Smooth muscle cell (in vitro differentiated cells): ENCODE measurements around the gene ANKRD55. TPM values are rescaled to one million over a fixed set of nuclear protein-coding genes. Genes with fewer than 3 reads are reported as not detected.
A peak's percentile ranks its signal among the peaks of the same experiment; 100 is the strongest.

Experiments
- DNase-seq: peaks from one replicate; lab custom pipeline; 2025; ENCODE audit not compliant: unreplicated experiment; lab: John Stamatoyannopoulos, UW
- H2AFZ ChIP-seq: fragments of 200-600 bp; sonication (generic); 2 replicates; pipeline ENCODE4 v1.6.0; 2016; ENCODE audit warnings: antibody characterized with exemption, low read depth, mild to moderate bottlenecking
- H3F3A ChIP-seq: fragments of 200-600 bp; sonication (generic); 2 replicates; pipeline ENCODE4 v1.6.0; 2017; ENCODE audit warnings: antibody characterized with exemption, low read depth
- H3K27ac ChIP-seq: fragments of 200-600 bp; sonication (generic); 2 replicates; pipeline ENCODE4 v1.5.1; 2016; ENCODE audit warnings: low read depth, mild to moderate bottlenecking
- H3K27me3 ChIP-seq: fragments of 200-600 bp; sonication (generic); 2 replicates; pipeline ENCODE4 v1.6.1; 2016; ENCODE audit warnings: low read depth, mild to moderate bottlenecking
- H3K36me3 ChIP-seq: fragments of 200-600 bp; sonication (generic); 2 replicates; pipeline ENCODE4 v1.5.1; 2016; ENCODE audit warnings: low read depth
- H3K4me1 ChIP-seq: fragments of 200-600 bp; sonication (generic); 2 replicates; pipeline ENCODE4 v1.5.1; 2016; ENCODE audit warnings: low read depth
- H3K4me2 ChIP-seq: fragments of 200-600 bp; sonication (generic); 2 replicates; pipeline ENCODE4 v1.6.0; 2016; ENCODE audit warnings: mild to moderate bottlenecking
- H3K4me3 ChIP-seq: fragments of 200-600 bp; sonication (generic); 2 replicates; pipeline ENCODE4 v1.5.1; 2016; ENCODE audit warnings: mild to moderate bottlenecking
- H3K79me2 ChIP-seq: fragments of 200-600 bp; sonication (generic); 2 replicates; pipeline ENCODE4 v1.6.0; 2016; ENCODE audit warnings: low read depth, mild to moderate bottlenecking
- H3K9ac ChIP-seq: fragments of 200-600 bp; sonication (generic); 2 replicates; pipeline ENCODE4 v1.6.0; 2016; ENCODE audit warnings: low read depth
- H3K9me3 ChIP-seq: fragments of 200-600 bp; sonication (generic); replicated peaks from 2 replicates; pipeline ENCODE4 v1.5.1; 2016; ENCODE audit warnings: low read depth
- H4K20me1 ChIP-seq: fragments of 200-600 bp; sonication (generic); 2 replicates; pipeline ENCODE4 v1.6.0; 2016; ENCODE audit warnings: low read depth
- CTCF ChIP-seq: fragments of 200-600 bp; sonication (generic); IDR thresholded peaks from 2 replicates; pipeline ENCODE4 v1.5.1; 2017; ENCODE audit warnings: borderline replicate concordance, mild to moderate bottlenecking, antibody characterized with exemption; ENCODE audit not compliant: insufficient read depth, poor library complexity, severe bottlenecking
- WGBS: methylation state at CpG from one replicate; pipeline ENCODE4 v1.1.7; 2016; ENCODE audit warnings: low lambda C conversion rate; 5-methylcytosine and 5-hydroxymethylcytosine counted together
- polyA plus RNA-seq: library from polyadenylated mRNA; unstranded; fragments of >200 nt; fragmentation: Nextera tagmentation; extraction: Ambion mirVana; gene quantifications from 2 replicates; pipeline ENCODE4 v1.2.1, GENCODE V29; 2016
- total RNA-seq: library from RNA; depleted of rRNA; stranded (reverse); fragments of >200 nt; gene quantifications from 2 replicates; pipeline ENCODE4 v1.2.3, GENCODE V29; 2014

The ANKRD55 gene
- total and polyA plus RNA-seq, 2 experiments from 2014 or later = 1.1 to 1.7 TPM

- 45% methylated on average over 2 of the region's 2 CpGs for WGBS
- H3K36me3 ChIP-seq = no peaks in the 10 kb centered on the region
- no peaks in the 10 kb centered on the region for H3K9me3 ChIP-seq
- peak overlapping the region; percentile 71 for H2AFZ ChIP-seq
- no peak for TF ChIP-seq CTCF
- no peaks in the 10 kb centered on the region for H3K27me3 ChIP-seq
- no peak overlapping the region for H3K9ac ChIP-seq
- H3K4me1 ChIP-seq = peaks cover 17% of the 10 kb centered on the region
- H3K27ac ChIP-seq = peak overlapping the region; percentile 37
- no peak for DNase-seq
- peaks cover 3% of the 10 kb centered on the region for H3F3A ChIP-seq
- no peak overlapping the region for H3K4me3 ChIP-seq
- peak overlapping the region; percentile 33 for H3K4me2 ChIP-seq
- no peaks in the 10 kb centered on the region for H3K79me2 ChIP-seq
- H4K20me1 ChIP-seq = no peaks in the 10 kb centered on the region
Observed at GRCh38 chr5:56070851-56071465, 162.2 kb downstream of the ANKRD55 start.

DNA sequence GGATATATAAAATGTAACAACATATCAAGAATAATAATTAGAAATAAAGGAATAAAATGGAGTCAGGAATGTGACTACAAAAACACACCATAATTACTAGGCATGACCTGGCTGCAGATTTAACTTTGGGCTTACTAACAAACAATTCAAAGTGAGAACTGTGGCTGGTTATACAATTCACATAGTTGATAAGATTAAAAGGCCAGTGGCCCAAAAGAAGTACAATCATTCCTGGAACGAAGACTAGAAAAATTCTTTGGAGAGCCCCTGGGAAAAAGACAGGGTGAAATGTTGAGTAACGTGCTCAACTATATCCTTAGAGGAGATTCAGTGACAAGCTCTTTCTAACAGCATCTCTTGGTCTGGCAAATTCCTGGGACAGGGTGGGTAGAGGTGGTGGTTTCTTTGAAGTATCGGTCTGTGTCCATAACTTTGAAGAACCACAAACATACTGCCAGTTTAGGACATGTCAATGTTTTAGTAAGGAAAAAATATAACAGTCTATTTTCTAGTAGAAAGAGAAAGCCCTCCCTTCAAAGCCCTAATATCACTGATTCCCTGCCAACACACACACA lies 163.4 kb downstream of the ANKRD55 start:
- H3K27me3 ChIP-seq = no peaks in the 10 kb centered on the region
- no peak for DNase-seq
- peak overlapping the region; percentile 26 for H3K27ac ChIP-seq
- H3K4me3 ChIP-seq = no peak overlapping the region
- TF ChIP-seq CTCF = no peak
- peaks cover 17% of the 10 kb centered on the region for H3K4me1 ChIP-seq
- H2AFZ ChIP-seq = no peak overlapping the region
- WGBS = 11% methylated on average over 3 of the region's 3 CpGs
- no peaks in the 10 kb centered on the region for H3K9me3 ChIP-seq
- H3K79me2 ChIP-seq = no peaks in the 10 kb centered on the region
- H3K36me3 ChIP-seq = no peaks in the 10 kb centered on the region
- no peak overlapping the region for H3K9ac ChIP-seq
- H4K20me1 ChIP-seq = no peaks in the 10 kb centered on the region
- H3K4me2 ChIP-seq = peak overlapping the region; percentile 33
- H3F3A ChIP-seq = no peaks in the 10 kb centered on the region

DNA sequence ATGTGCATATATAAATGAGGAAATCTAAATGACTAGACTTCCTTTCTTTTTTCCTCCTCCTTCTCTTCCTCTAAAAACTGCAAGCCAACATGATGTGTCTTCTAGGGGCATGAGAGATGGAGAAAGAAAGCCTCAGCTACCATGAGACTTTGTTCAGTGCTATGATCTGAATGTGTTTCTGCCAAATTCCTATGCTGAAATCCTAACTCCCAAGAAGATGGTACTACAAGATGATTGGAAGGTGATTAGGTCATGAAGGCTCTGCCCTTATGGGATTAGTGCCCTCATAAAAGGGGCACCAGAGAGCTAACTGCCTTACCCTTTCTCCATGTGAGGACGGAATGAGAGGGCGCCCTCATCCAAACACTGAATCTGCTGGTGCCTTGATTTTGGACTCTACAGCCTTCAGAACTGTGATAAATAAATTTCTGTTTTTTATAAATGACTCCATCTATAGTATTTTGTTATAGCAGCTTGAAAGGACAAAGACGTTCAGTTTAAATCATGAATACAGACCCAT lies 166.1 kb downstream of the ANKRD55 start:
- H3K4me1 ChIP-seq = peaks cover 17% of the 10 kb centered on the region
- no peak overlapping the region for H2AFZ ChIP-seq
- H3K4me3 ChIP-seq = no peak overlapping the region
- no peak for TF ChIP-seq CTCF
- H4K20me1 ChIP-seq = no peaks in the 10 kb centered on the region
- no peak for DNase-seq
- H3K36me3 ChIP-seq = no peaks in the 10 kb centered on the region
- no peak overlapping the region for H3K9ac ChIP-seq
- H3F3A ChIP-seq = no peaks in the 10 kb centered on the region
- H3K27me3 ChIP-seq = no peaks in the 10 kb centered on the region
- no peak overlapping the region for H3K27ac ChIP-seq
- 100% methylated on average over 3 of the region's 3 CpGs for WGBS
- H3K4me2 ChIP-seq = no peak overlapping the region
- H3K79me2 ChIP-seq = no peaks in the 10 kb centered on the region
- H3K9me3 ChIP-seq = no peaks in the 10 kb centered on the region

DNA sequence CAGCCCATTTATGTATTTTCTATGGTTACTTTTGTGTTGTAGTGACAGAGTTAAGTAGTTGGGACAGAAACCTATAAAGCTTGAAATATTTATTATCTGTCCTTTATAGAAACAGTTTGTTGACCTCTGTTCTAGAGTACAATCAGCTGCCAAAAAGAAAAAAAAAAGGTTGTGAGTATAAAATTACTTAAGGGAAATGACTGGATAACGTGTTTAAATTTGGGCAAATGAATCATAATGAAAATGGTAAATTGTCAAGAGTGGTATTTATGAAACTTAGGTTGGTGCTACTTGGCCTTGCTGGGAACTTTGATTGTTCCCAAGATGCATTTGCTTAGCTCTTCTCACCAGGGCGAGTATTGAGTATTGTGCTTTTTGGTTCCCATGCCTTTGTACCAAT lies 168.1 kb downstream of the ANKRD55 start:
- peaks cover 8% of the 10 kb centered on the region for H3K4me1 ChIP-seq
- no peaks in the 10 kb centered on the region for H4K20me1 ChIP-seq
- H3K4me2 ChIP-seq = no peak overlapping the region
- no peak for DNase-seq
- WGBS = 93% methylated on average over 2 of the region's 2 CpGs
- H3F3A ChIP-seq = no peaks in the 10 kb centered on the region
- H3K79me2 ChIP-seq = no peaks in the 10 kb centered on the region
- H3K9ac ChIP-seq = no peak overlapping the region
- H3K27ac ChIP-seq = no peak overlapping the region
- H3K4me3 ChIP-seq = no peak overlapping the region
- H2AFZ ChIP-seq = no peak overlapping the region
- no peaks in the 10 kb centered on the region for H3K36me3 ChIP-seq
- H3K9me3 ChIP-seq = no peaks in the 10 kb centered on the region
- H3K27me3 ChIP-seq = no peaks in the 10 kb centered on the region
- TF ChIP-seq CTCF = no peak
